DMS 273 (cell line): ENCODE data around the gene MUCL3.
A peak's percentile ranks its signal among the peaks of the same experiment; 100 is the strongest.
"Not testable (repeated sequence)": the region's sequence is repeated elsewhere in the genome, so short reads cannot be mapped to it uniquely, and the experiment has no call there.

ENCODE experiments used
- DNase-seq: peaks from one replicate; lab custom pipeline; 2025; ENCODE audit not compliant: unreplicated experiment; lab: John Stamatoyannopoulos, UW

The MUCL3 gene

GRCh38 chr6:30908700-30909099 lies 32.1 kb upstream of the MUCL3 start:
- DNase-seq: no peak

- DNase-seq: not testable (repeated sequence)
Observed at GRCh38 chr6:30910473-30910872, 30.3 kb upstream of the MUCL3 start.

DNA sequence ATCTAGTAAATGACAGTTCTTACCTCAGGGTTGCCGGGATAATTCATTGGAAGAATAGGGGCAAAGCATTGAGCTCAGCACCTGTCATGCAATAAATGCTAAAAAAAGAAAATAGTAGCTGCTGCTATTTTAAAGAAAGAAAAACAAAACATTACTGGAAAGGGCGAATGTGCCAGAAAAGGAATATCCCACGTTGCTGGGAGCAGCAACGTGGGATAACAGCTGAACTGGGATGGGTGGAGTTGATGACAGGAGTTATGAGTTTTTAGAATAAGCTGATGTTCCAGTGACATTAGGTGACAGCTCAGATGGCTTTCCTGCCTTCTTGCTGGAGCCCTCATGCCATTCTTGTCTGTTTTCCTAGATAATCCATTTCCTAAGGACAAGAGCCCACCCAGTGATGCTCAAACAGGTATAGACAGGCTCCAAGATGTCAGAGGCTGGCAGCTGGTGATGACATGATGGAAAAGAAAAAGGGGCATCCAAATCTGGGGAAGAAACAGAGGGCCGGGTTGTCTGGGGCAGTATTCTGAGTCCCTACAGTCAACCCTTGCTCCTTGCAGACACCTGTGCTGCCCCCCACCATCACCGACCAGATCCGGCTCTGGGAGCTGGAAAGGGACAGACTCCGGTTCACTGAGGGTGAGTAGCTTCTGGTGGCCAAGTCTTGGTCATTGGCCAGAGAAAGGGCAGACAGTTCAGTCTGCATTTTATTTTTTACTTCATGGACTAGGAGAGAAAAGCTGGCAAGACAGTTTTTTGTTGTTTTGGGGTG lies 27.8 kb upstream of the MUCL3 start:
- DNase-seq: no peak

DNA sequence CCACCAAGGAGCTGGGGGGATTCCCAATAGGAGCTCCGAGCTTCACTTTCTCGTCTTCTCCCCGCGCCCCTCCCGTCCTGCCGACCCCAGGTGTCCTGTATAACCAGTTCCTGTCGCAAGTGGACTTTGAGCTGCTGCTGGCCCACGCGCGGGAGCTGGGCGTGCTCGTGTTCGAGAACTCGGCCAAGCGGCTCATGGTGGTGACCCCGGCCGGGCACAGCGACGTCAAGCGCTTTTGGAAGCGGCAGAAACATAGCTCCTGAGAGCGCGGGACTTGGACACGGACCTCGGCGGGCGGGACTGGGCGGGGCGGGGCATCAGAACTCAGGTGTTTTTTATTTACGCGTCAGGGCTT lies 27.1 kb upstream of the MUCL3 start:
- DNase-seq: no peak

GRCh38 chr6:30914076-30914853 lies 26.5 kb upstream of the MUCL3 start, which contains the start of gene VARS2:
TSS of gene VARS2 (plus strand) at chr6:30914238. CDS start at chr6:30914837, 599 bp downstream.
- peak; percentile 94 for DNase-seq

DNA sequence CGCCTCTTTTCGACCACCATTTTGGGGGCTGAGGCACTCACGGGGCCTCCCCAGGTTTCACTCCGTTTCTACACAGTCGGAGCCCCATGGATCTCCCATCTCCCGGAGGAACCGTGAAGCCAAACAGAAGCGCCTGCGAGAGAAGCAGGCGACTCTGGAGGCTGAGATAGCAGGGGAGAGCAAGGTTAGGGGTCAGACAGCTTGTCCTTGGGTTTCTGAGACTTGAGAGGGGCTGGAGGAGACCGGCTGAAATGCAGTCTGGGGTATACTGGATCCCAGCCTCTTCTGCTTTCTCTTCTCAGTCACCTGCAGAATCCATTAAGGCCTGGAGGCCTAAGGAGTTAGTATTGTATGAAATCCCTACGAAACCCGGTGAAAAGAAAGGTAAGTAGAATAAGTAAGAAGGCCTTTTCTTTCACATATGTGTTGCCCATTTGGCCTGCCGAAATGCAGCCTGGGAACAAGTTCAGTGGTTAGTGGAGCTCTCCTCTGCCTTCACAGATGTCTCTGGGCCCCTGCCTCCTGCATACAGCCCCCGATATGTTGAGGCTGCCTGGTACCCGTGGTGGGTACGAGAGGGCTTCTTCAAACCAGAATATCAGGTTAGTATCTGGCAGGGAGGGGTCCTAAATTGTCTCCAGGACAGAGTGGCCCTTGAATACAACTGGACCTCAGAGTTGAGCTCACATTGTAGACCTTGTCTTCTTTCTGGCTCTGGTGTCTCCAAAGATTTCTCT lies 25.8 kb upstream of the MUCL3 start:
- no peak for DNase-seq

GRCh38 chr6:30915591-30915946 lies 25.2 kb upstream of the MUCL3 start:
- peak; percentile 67 for DNase-seq

DNA sequence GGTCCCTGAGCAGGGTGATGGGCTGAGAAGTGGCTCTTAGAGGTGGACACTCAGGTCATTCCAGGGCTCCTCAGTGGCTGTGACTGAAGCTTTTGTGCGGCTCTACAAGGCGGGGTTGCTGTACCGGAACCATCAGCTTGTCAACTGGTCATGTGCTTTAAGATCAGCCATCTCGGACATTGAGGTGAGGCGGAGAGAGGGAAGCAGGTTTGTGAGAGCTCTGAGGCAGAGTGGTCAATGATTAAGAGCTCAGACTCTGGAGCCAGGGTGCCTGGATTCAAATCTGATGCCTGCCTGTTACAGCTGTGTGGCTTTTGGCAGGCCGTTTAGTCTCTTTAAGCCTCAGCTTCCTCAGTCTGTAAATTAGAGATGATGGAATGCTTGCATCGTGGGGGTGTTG lies 23.7 kb upstream of the MUCL3 start:
- no peak for DNase-seq

DNA sequence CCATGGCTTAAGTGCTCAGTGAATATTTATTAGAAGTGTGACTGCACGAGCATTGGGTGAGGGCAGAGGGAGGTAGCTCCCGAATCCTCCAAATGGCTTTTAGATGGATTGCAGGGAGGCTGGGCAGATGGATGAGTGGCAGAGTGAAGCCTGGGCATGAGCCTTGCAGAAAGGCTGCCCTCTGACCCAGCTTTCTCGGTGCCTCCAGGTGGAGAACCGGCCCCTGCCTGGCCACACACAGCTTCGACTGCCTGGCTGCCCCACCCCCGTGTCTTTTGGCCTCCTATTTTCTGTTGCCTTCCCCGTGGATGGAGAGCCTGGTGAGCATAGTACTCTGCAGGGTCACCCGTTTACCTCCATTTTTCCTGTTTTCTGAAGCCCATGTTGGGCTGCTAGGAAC lies 23.3 kb upstream of the MUCL3 start:
- no peak for DNase-seq

DNA sequence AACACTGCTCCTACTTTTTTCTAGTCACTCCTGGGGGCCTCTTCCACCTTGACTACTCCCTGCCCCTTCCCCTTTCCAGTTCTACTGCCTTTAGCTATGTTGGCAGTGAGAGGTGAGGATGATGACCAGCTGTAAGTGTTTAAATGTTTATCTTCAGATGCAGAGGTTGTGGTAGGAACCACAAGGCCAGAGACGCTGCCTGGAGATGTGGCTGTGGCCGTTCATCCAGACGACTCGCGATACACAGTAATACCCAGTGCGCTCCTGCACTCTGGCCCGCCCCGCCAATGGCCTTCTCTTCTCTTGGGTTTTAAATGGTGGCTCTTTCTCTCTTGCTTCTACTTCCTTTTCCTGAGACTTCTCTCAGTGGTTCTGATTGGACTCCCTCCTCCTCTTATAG lies 22.1 kb upstream of the MUCL3 start:
- no peak for DNase-seq

GRCh38 chr6:30922447-30922852 lies 18.3 kb upstream of the MUCL3 start:
- no peak for DNase-seq

- DNase-seq: not testable (repeated sequence)
Observed at GRCh38 chr6:30924040-30924627, 16.6 kb upstream of the MUCL3 start.

DNA sequence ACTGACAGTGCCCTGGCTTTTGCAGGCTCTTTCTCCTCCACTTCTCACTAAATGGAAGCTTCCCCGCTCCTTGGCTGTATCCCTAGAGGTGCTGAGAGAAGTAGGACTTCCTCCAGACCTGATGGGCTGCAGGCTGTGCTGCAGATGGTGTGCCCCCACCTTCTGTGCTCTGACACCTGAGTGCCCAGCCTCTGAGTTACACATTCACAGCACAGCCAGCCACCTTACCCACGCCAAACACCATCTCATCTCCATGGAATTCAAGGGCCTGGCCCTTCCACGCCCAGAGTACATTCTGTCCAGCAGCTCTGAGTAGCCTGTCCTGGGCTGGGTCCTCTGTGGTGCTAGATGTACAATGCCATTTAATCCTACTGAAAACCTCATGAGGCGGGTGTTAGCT lies 14.1 kb upstream of the MUCL3 start:
- DNase-seq: no peak

GRCh38 chr6:30927080-30927479 lies 13.7 kb upstream of the MUCL3 start:
- not testable (repeated sequence) for DNase-seq

DNA sequence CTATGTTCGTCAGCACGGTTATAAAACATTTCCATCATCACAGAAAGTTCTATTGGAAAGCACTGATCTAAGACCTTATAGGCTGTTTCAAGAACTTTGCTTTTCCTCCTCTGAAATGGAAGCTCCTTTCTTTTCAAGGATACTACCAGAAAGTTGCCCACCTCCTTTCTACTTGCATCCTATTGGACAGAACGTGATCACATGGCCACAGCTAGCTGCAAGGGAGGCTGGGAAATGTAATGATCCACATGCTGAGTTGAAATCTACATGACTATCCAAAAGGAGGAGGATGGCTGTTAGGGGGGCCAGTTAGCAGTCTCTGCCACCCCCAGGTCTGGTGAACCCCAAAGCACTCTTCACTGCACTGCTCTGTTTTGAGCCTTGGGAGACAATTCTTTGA lies 12.1 kb upstream of the MUCL3 start:
- no peak for DNase-seq

DNA sequence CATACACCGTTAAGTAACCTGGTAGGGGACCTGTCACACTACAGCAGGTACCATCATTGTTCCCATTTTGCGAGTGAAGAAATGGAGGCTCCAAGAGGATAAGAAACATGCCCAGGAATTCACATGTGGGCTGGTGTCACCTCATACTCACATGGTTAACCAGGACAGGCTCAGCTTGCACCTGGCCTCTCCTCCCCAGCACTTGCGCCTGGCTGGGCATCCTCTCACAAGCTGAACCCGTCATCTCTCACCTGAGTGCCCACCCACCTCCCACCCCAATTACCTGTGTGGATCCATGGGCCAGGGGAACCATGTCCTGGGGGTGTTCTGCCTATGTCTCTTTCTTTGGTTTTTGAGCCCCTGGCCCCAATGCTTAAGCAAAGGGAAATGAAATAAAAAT lies 10.3 kb upstream of the MUCL3 start:
- DNase-seq: no peak

DNA sequence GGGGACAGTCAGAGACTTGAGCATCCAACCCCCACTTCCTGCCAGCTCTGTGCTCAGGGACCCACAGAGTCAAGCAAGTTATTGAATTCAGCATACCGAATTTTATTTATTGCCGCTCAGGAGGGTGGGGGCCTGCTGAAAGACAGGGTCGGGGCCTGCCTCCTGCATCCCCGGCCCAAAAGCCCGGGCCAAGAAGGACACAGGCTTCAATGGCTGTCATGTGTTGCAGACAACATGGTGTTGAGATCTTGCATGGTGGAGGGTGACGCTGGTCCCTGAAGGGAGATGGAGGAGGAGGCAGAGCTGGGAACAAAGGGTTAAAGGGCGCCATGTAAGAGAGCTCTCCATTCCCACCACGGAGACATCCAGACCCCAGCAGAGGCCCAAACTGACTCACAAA lies 9.5 kb upstream of the MUCL3 start:
- DNase-seq: no peak

DNA sequence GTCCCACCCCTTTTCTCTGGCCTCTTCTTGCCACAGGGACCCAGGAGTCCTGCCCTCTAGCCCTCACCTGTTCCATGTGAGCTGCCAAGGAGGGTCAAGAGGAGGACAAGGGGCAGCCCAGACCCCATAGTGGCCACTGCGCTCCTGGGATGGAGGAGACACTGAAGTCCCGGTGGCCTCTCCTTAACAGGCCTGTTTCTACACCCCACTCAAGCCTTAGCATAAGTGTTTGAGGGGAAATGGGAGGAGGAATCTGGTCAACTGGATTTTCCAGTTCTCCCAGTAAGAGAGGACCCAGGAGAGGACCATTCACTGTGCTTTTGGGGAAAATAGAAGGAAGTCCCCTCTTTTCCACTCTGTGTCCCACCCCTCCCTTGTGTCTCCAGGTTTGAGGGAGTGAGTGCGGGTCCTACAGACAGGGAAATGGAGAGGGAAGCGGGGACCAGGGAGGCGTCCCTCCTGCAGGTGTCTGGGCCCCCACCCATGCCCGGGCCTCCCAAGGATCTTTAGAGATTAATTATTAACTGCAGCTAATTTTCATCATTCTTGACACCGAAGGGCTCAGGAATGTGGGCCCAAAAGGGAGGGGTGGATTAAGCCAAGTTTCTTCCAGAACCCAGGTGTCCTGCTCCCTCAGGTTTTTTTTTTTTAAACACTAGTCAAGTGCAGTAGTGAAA lies 8.7 kb upstream of the MUCL3 start, which contains the start of gene SFTA2:
TSS of gene SFTA2 (minus strand) at position 202 of the 677 bp plus-strand sequence. CDS start at position 128, 74 bp downstream.
- DNase-seq: no peak

- DNase-seq: no peak
Observed at GRCh38 chr6:30932665-30933365, 8.0 kb upstream of the MUCL3 start.

- peak; percentile 13 for DNase-seq
Observed at GRCh38 chr6:30935018-30935417, 5.8 kb upstream of the MUCL3 start.
